AG09319 (cell line): ENCODE results near the gene ADIPOR2.

Experiments
- DNase-seq: peaks from one replicate; pipeline ENCODE4 v3.0.0-alpha.2; 2010; ENCODE audit warnings: low read depth; ENCODE audit errors: extremely low read depth
- TF ChIP-seq, protein P1 (sequence below): IDR thresholded peaks from 2 replicates; pipeline ENCODE4 v1.5.1; 2011; ENCODE audit warnings: low read depth, mild to moderate bottlenecking, inconsistent platforms, low read length, moderate library complexity

Gene ADIPOR2

GRCh38 chr12:1778911-1779310, 88.0 kb downstream of the ADIPOR2 start:
- DNase-seq: no peak
- TF ChIP-seq, protein P1, sequence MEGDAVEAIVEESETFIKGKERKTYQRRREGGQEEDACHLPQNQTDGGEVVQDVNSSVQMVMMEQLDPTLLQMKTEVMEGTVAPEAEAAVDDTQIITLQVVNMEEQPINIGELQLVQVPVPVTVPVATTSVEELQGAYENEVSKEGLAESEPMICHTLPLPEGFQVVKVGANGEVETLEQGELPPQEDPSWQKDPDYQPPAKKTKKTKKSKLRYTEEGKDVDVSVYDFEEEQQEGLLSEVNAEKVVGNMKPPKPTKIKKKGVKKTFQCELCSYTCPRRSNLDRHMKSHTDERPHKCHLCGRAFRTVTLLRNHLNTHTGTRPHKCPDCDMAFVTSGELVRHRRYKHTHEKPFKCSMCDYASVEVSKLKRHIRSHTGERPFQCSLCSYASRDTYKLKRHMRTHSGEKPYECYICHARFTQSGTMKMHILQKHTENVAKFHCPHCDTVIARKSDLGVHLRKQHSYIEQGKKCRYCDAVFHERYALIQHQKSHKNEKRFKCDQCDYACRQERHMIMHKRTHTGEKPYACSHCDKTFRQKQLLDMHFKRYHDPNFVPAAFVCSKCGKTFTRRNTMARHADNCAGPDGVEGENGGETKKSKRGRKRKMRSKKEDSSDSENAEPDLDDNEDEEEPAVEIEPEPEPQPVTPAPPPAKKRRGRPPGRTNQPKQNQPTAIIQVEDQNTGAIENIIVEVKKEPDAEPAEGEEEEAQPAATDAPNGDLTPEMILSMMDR: no peak

DNA sequence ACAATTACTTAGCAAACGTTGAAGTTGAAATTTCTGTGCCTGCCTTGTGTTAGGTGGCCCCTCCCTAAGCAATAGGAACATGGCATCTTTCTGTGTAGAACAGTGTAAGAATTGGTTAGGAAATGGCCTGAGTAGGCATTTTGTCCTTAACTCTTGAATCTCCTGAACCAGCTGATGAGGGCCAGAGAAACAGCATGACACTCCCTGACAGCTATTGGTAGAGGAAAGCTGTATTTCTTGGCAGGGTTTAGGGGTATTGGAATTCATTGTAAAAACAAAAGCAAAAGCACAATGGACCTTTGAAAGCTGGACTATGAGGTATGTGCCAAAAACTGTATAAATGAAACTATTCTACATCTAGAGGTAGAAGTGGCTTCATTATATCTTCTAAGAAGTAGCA, 88.9 kb downstream of the ADIPOR2 start:
- TF ChIP-seq, protein P1: no peak
- DNase-seq: no peak

GRCh38 chr12:1781772-1782171, 90.9 kb downstream of the ADIPOR2 start:
- no peak for DNase-seq

GRCh38 chr12:1782215-1782614, 91.3 kb downstream of the ADIPOR2 start:
- TF ChIP-seq, protein P1: no peak

More at GRCh38 chr12:1781772-1782171, 90.9 kb downstream of the ADIPOR2 start:
- TF ChIP-seq, protein P1: no peak

DNA sequence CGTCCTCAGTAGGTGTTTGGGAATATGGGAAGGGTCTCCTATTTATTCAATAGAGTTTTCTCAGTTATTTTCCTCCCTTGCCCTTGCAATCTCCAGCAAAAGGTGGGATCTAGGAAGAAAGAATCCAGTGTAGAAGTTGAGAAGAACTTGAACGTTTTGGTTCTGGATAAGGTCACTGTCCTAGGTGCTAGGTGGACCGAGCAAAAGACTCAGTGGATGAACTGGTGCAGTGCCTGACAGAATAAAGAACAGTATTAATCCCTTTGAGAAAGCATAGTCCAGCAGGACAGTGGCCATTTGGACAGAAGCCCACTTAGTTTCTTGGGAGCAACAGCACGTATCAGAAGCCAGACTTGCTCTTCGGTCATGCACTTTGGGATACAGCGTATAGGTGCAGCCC, 96.8 kb downstream of the ADIPOR2 start:
- TF ChIP-seq, protein P1: no peak
- no peak for DNase-seq

More at GRCh38 chr12:1782215-1782614, 91.3 kb downstream of the ADIPOR2 start:
- no peak for DNase-seq

DNA sequence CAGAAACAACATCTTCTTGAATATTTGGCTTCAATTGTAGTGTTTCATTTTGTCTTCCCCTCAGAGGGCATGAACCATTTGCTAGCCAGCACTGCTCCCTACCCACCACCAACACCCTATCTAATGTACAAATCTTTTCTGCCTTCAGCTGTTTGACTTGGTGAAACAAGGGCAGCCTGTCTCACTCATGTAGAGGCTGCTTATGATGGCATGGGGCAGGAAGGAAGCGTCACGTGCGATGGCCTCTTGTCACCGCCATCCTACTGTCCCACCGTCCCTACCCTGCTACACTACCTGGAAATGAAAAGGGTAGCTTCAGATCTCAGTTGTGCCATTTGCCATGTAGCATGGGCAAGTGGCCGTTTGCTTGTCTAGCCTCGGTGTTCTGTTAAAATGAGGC, 99.6 kb downstream of the ADIPOR2 start:
- TF ChIP-seq, protein P1: no peak
- no peak for DNase-seq

DNA sequence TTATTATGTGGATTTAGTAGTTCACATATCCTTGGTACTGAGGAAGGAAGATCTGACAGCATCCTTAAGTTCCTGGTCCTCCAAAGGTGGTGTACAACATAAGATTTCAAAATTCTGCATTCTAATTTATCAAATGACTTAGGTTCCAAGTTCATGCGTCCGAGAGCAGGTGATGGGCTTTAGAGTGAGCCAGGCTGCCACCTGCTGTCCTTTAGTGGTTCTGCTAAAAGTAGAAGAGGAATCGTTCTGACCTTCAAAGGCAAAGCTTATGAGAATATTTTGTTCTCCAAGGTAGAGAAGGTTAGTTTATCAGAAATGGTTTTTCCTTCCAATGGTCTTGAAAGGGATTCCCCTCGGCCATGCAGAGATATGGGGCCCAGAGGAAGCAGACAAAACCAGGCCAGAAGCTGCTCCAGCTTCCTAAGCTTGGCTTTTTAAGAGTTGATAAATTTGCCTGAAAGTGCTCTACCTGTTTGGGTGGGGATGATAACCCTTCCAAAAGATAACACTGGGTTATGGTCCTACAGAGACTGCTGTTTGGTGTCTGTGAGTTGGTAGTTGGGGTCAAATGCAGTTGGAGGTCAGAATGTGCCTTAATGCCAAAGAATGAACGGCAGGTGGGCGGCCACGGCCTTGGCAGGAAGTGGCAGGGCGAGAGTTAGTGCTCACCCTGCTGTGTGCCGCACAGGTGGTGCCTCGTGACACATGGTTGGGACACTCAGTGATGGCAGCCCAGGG, 100.4 kb downstream of the ADIPOR2 start:
- no peak for DNase-seq

More for the DNA sequence above, 100.4 kb downstream of the ADIPOR2 start:
- TF ChIP-seq, protein P1: peak; percentile 79
